ENCODE results near the gene MPPED1. TPM values are rescaled to one million over a fixed set of nuclear protein-coding genes. Genes with fewer than 3 reads are reported as not detected.

The MPPED1 gene
- total RNA-seq, 6 donors from 2014 or later, result not detected

GRCh38 chr22:43411040-43411868 is 560 bp upstream of the MPPED1 start:
- peaks cover 0 to 17% (median 0%) of the 10 kb centered on the region in 4 donors for H3K4me1 ChIP-seq
- DNase-seq, result peak in 1 of 2 donors; percentile 56
- H3K4me3 ChIP-seq, result no peak overlapping the region
- H3K36me3 ChIP-seq, result no peaks in the 10 kb centered on the region
- 21 to 35% methylated on average over 15 to 22 of the region's 83 CpGs for WGBS, 2 donors
- TF ChIP-seq POLR2AphosphoS5 (IDR thresholded peaks at IDR 0.05) (no peak), POLR2A (IDR thresholded peaks at IDR 0.05) (no peak), EP300 (IDR thresholded peaks at IDR 0.05) (no peak), CTCF (IDR thresholded peaks at IDR 0.05) (no peak)
- H3K27me3 ChIP-seq, result peaks cover 0 to 25% (median 7%) of the 10 kb centered on the region in 4 donors
- no peak for ATAC-seq (ENCODE audit: low FRiP score in 2 of 2)
- no peak overlapping the region for H3K27ac ChIP-seq
- no peaks in the 10 kb centered on the region for H3K9me3 ChIP-seq

GRCh38 chr22:43412808-43413795 is 1.3 kb downstream of the MPPED1 start:
- H3K4me1 ChIP-seq, result peaks cover 0 to 17% (median 0%) of the 10 kb centered on the region in 4 donors
- 41 to 58% methylated on average over 23 to 26 of the region's 26 CpGs for WGBS, 2 donors
- peaks cover 0 to 25% (median 7%) of the 10 kb centered on the region in 4 donors for H3K27me3 ChIP-seq
- no peak overlapping the region for H3K4me3 ChIP-seq
- H3K27ac ChIP-seq, result no peak overlapping the region
- H3K36me3 ChIP-seq, result no peaks in the 10 kb centered on the region
- ATAC-seq (ENCODE audit: low FRiP score in 2 of 2), result no peak
- peak in 1 of 2 donors; percentile 44 for DNase-seq
- H3K9me3 ChIP-seq, result no peaks in the 10 kb centered on the region
- TF ChIP-seq CTCF (IDR thresholded peaks at IDR 0.05) (no peak), POLR2AphosphoS5 (IDR thresholded peaks at IDR 0.05) (no peak), POLR2A (IDR thresholded peaks at IDR 0.05) (no peak), EP300 (IDR thresholded peaks at IDR 0.05) (no peak)

GRCh38 chr22:43413826-43414225 is 2.0 kb downstream of the MPPED1 start:
- DNase-seq (no peak), ATAC-seq (ENCODE audit: low FRiP score in 2 of 2) (no peak)
- 80 to 82% methylated on average over 11 of the region's 11 CpGs for WGBS, 2 donors
- H3K9me3 ChIP-seq, result no peaks in the 10 kb centered on the region
- no peak overlapping the region for H3K27ac ChIP-seq
- peaks cover 0 to 17% (median 0%) of the 10 kb centered on the region in 4 donors for H3K4me1 ChIP-seq
- no peak for TF ChIP-seq POLR2AphosphoS5 (IDR thresholded peaks at IDR 0.05)
- no peak for TF ChIP-seq CTCF (IDR thresholded peaks at IDR 0.05)
- no peak for TF ChIP-seq EP300 (IDR thresholded peaks at IDR 0.05)
- TF ChIP-seq POLR2A (IDR thresholded peaks at IDR 0.05), result no peak
- H3K27me3 ChIP-seq, result peaks cover 0 to 25% (median 7%) of the 10 kb centered on the region in 4 donors
- H3K36me3 ChIP-seq, result no peaks in the 10 kb centered on the region
- no peak overlapping the region for H3K4me3 ChIP-seq

GRCh38 chr22:43415681-43416080 is 3.9 kb downstream of the MPPED1 start:
- no peak overlapping the region for H3K27ac ChIP-seq
- H3K9me3 ChIP-seq, result no peaks in the 10 kb centered on the region
- TF ChIP-seq POLR2AphosphoS5 (IDR thresholded peaks at IDR 0.05) (no peak), POLR2A (IDR thresholded peaks at IDR 0.05) (no peak), CTCF (IDR thresholded peaks at IDR 0.05) (no peak), EP300 (IDR thresholded peaks at IDR 0.05) (no peak)
- H3K36me3 ChIP-seq, result no peaks in the 10 kb centered on the region
- no peak for DNase-seq
- H3K4me3 ChIP-seq, result no peak overlapping the region
- 78 to 82% methylated on average over 7 of the region's 7 CpGs for WGBS, 2 donors
- peaks cover 0 to 25% (median 7%) of the 10 kb centered on the region in 4 donors for H3K27me3 ChIP-seq
- ATAC-seq (ENCODE audit: low FRiP score in 2 of 2), result no peak
- peaks cover 0 to 17% (median 0%) of the 10 kb centered on the region in 4 donors for H3K4me1 ChIP-seq

All from upper lobe of left lung (tissue), 6 donors.